GM18517 (cell line): ENCODE measurements around the gene ASCL5.
A peak's percentile ranks its signal among the peaks of the same experiment; 100 is the strongest.

ENCODE experiments used
- ATAC-seq: cut with Tn5 transposase; IDR thresholded peaks from one replicate; pipeline ENCODE4 v1.9.1; 2021; ENCODE audit warnings: mild to moderate bottlenecking, moderate library complexity; ENCODE audit not compliant: unreplicated experiment

Gene ASCL5

GRCh38 chr1:201153474-201154388 lies 26.7 kb upstream of the ASCL5 start:
- ATAC-seq, result peak; percentile 49

- ATAC-seq, result no peak
These were observed 22.4 kb upstream of the ASCL5 start for GRCh38 chr1:201149400-201149799.

- ATAC-seq, result no peak
These were observed 20.5 kb upstream of the ASCL5 start for GRCh38 chr1:201147396-201148015.

GRCh38 chr1:201146626-201147390 lies 19.8 kb upstream of the ASCL5 start:
- no peak for ATAC-seq

- no peak for ATAC-seq
These were observed 18.8 kb upstream of the ASCL5 start for GRCh38 chr1:201145816-201146215.

GRCh38 chr1:201145132-201145531 lies 18.1 kb upstream of the ASCL5 start:
- no peak for ATAC-seq

- no peak for ATAC-seq
These were observed 17.7 kb upstream of the ASCL5 start for GRCh38 chr1:201144701-201145100.

- no peak for ATAC-seq
These were observed 17.0 kb upstream of the ASCL5 start for GRCh38 chr1:201143726-201144635.

GRCh38 chr1:201142849-201143725 lies 16.1 kb upstream of the ASCL5 start:
- ATAC-seq, result no peak

GRCh38 chr1:201142011-201142848 lies 15.2 kb upstream of the ASCL5 start:
- ATAC-seq, result no peak

- no peak for ATAC-seq
These were observed 14.4 kb upstream of the ASCL5 start for GRCh38 chr1:201141418-201141817.

GRCh38 chr1:201140941-201141260 lies 13.9 kb upstream of the ASCL5 start:
- ATAC-seq, result no peak

- no peak for ATAC-seq
These were observed 13.4 kb upstream of the ASCL5 start for GRCh38 chr1:201140235-201140940.

GRCh38 chr1:201139756-201140155 lies 12.8 kb upstream of the ASCL5 start:
- no peak for ATAC-seq

- ATAC-seq, result no peak
These were observed 12.3 kb upstream of the ASCL5 start for GRCh38 chr1:201139306-201139705.

- no peak for ATAC-seq
These were observed 11.4 kb upstream of the ASCL5 start for GRCh38 chr1:201138311-201138840.

- no peak for ATAC-seq
These were observed 10.8 kb upstream of the ASCL5 start for GRCh38 chr1:201137579-201138310.
